COLO829 (cell line): ENCODE results near the gene KRT36.

Source experiments
- DNase-seq: peaks from one replicate; pipeline ENCODE4 v3.0.0; 2012; ENCODE audit warnings: low spot score

Gene KRT36

DNA sequence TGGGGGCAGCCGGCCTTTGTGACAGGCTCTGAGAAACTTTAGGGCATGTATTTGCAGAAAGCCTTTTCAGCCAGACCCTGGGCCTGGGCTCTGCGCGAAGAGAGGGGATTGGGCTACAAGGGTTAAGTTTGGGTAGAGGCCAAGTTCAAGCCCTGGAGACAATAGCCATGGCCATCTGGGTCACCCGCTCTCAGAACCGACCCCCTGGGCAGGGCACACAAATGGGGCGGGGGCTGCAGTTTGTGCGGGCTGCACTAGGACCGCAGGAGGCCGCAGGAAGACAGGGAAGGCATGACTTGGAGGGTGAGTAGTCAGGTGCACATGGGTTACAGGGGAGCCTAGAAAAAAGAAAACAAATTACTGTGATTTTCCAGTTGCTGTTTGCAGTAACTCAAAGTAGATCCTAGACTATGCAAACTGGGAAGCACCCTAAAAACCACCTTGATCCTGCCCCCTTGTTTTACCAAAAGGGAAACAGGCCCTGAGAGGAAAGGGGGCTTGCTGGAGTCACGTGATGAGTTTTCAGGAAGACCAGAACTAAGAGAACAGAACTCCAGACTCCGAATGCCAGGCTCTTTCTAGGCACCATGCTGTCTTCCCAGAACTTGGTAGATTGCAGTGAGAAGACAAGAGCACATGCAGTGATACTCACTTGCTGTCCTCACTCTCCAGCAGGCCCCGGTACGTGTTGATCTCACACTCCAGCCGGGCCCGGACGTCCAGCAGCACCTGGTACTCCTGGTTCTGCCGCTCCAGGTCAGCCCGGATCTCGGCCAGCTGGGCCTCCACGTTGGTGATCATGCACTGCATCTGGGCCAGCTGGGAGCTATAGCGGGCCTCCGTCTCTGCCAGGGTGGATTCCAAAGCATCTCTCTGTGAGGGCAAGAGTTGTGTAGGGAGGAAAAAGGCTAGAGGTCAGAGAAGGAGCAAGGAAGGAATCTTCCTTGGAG, 12.6 kb downstream of the KRT36 start:
- DNase-seq = no peak

DNA sequence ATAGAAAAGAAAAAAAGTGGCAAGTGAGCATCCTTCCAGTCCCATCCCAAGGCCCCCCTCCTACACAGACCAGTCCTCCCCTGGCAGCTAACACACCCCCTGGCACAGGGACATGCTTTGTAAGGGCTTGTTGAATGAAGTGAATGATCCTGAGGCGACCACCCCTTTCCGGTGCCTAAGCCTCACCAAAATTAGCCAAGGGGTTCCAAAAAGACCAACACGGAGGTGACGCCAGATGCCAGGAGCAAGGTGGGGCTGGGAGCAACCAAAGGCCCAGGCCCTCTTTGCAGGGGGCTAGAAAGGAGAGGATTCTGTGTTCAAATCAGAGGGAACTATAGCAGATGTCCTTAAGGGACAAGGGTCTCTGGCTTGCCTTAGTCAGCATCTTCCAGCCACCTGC, 14.3 kb downstream of the KRT36 start:
- DNase-seq = no peak

DNA sequence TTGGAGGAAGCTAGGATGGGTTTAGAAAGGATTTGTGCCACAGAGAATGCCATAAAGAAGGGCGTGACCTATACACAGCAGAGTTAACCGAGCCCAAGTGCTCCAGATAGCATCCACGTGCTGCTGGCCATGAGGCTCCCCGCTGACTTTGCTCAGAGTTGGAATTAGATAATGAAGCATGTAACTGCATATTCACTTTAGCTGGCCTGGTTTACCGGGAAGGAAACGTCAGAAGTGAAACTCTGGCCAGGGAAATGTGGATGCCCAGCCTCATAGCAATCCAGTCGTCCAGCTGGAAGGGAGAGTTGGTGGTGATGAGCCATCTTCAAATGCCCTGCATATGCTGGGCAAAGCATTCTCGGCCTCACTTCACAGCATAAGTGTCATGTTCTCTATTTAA, 14.8 kb downstream of the KRT36 start:
- no peak for DNase-seq

DNA sequence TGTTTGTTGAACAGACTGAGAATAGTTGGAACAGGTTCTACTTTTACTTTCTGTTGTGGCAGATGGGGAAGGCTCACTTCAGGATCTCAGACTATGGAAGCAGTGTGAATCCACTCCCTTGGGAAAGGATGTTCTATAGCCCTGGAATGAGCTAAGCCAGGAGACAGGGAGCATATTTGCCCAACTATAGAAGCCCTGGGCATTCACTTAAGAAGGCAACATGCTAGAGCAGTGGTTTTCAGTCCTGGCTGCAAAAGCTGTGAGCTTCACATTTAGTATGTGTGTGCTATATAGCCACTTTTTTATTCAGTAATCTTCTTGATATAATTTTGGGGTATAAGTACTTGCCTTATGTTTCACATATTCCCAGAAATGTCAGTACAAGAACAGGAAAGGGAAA, 21.4 kb downstream of the KRT36 start:
- no peak for DNase-seq

DNA sequence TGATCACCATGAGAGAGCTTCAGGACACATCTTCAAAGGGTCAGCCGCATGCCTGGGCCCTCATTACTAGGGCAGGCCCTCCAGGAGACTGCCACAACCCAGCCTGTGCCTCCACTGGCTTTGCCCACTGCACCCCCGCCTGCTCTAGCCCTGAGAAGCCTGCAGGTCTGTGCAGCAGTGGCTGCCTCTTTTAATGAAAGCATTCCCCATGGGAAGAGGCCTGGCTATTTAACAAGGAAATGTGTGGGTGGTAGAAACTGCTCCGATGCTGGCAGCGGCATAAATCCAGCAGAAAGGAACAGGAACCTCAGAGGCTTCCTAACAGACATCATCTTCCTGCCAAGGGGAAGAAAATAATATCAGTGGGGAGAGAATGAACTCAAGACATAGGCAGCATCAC, 22.1 kb downstream of the KRT36 start:
- DNase-seq = peak; percentile 78

DNA sequence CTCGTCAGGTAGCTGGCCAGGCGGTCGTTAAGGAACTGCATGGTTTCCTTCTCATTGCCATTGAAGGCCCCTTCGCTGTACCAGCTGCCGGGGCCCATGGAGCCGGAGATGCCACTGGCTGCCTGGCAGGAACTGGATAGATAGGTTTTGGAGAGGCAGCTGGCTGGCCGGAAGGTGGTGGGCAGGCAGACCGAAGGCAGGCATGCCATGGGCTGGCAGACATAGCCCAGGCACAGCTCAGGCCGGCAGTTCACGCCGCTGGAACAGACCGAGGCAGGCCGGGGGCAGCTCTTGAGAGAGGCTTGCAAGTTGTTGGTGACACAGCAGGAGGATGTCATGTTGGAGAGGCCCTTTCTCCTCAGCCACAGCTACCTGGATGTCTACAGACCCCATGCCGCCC, 22.7 kb downstream of the KRT36 start, which contains the start of gene KRT32:
KRT32 (minus strand) TSS at position 399 of the 400 bp plus-strand sequence; CDS start at position 338, 61 bp downstream.
- DNase-seq = no peak

DNA sequence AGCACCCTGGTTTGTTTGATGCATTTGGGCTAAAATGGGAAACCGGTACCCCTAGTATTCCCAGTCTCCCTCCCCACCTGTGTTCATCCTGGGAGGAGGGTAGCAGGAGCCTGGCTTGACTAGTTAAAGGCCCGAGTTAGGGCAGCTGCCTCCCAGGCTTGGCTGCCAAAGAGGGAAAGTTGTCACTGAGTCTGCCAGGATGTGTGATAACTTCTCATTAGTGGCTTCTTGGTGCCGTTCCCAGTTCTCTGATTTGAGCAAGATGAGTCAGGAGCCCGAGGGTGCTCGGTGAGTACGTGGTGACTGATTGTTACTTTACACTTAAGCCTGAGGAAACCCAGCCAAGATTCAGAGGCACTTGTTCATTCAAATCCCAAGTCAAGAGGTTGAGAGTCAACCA, 25.0 kb downstream of the KRT36 start:
- DNase-seq = peak; percentile 89

DNA sequence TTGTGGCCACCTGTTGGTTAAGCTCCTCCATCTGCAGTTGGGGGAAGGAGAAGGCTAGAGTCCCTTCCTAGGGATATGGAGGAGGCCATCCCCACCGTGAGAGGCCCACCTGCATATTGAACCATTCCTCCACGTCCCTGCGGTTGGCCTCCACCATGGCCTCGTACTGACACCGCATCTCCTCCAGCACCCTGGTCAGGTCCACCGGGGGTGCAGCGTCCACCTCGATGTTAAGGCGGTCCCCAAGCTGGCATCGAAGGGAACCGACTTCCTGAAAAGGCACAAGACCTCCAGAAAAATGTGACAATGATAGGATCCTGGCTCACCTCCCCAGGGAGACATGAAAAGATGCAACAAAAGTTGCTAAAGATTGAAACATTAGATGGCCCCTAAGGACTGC, 25.5 kb downstream of the KRT36 start:
- no peak for DNase-seq

DNA sequence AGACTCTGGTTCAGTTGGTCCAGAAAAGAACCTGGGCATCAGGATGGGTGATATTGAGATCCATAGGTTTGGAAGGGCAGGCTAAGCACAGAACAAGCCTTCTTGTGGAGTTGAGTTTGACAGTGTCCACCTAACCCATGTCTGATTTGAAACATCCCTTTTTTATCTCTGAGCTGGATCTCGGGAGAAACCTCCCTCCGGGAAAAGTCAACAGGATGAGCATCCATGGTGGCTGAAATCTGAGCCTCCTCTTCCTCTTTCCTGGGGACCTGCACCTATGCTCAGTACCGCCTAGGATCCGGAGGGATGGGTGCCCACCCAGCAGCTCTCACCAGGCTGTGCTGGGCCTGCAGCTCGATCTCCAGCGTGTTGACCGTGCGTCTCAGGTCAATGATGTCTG, 26.0 kb downstream of the KRT36 start:
- DNase-seq = no peak

DNA sequence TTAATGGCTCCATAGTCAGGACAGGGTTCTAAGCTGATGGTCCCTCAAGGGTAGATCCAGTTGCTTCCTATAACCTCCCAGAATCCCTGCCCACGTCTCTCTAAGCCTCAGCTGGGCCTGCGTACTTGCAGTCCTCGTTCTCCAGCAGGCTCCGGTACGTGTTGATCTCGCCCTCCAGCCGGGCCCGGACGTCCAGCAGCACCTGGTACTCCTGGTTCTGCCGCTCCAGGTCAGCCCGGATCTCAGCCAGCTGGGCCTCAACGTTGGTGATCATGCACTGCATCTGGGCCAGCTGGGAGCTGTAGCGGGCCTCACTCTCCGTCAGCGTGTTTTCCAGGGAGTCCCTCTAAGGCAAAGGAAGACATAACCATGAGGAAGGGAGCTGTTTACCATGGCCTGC, 27.0 kb downstream of the KRT36 start:
- DNase-seq = no peak

DNA sequence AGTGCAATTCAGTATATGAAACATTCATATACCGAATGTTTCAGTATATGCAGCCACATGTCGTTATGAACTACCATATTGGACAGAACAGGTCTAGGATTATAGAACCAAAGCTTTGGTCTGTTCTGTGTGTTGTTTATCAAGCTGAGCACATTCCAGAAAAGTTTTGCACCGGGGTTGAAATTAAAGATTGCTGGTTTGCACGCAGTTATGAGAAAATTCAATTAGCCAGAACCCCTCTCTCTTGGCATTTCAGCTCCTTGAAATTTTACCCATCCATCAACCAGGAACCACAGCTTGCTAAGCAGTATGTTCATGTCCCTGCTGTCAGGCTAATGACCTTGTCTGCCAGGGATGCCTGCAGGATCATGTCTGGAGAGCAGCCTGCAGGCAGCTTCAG, 32.0 kb downstream of the KRT36 start:
- no peak for DNase-seq

DNA sequence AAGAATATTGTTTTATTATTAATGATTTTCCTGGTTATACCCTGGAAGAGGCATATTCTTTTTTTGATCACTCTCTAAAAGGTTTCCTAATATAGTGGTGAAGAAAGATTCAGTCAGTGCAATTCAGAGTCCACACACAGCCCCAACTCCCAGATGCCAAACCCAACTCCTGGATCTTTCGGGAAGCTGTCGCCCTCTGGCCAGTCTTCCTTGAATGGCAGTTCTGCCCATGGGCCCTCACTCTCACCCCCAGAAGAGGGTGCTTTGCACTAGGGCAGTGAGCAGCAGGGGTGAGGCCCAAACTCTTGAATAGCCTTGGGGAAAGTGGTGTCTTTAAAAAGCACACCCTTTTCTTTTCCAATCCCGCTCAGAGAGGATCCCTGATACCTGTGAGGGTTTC, 33.5 kb downstream of the KRT36 start:
- no peak for DNase-seq

DNA sequence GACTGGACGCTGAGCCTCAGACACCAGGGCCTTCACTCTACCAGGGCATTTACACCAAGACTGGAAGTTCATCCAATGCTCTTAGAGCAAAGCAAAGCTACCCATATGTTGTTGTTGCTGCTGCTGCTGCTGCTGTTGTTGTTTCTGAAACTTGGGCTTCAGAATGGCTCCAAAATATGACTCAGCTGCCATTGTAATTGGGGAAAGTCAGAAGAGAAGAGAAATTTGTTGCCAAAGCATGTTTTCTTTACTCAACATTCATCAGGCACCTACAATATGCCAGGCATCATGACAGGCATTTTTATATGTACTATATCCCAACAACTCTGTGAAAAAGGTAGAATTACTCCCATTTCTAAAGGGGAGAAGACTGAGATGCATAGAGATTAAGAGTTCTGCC, 34.5 kb downstream of the KRT36 start:
- no peak for DNase-seq

DNA sequence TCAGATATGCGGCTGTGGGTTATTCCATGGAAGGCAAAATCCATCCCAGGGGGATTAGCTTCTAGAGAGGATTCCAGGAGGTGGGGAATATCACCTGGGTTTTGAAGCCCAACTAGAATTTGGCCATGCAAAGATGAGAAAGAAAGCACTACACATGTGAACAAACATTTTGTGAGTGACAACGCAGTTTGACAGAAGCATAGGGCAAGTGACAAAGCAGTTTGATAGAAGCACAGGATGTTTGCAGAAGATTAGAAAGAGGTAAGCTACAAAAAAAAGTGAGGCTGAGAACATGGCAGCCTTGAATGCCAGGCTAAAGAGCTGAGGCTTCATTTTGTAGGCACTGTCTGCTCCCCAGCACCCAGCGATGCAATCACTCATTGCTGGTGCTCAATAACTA, 36.6 kb downstream of the KRT36 start:
- DNase-seq = no peak

DNA sequence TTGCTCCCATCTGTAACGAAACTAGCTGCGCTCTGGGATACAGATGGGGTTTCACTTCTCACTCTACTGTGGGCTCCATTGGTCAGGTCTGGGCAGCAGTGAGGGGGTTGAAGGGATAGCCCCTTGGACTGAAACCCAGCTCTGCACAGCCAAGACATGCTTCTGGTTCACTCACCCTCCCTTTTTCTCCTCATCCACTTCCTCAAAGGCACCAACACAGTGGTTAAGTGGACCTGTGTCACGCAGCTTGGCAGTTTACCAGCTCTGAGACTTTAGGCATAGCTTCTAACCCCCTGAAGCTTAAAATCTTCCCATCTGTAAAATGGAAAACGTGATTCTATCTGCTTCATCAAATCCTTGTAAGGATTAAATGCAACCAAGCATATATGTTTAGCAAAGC, 37.4 kb downstream of the KRT36 start:
- no peak for DNase-seq

DNA sequence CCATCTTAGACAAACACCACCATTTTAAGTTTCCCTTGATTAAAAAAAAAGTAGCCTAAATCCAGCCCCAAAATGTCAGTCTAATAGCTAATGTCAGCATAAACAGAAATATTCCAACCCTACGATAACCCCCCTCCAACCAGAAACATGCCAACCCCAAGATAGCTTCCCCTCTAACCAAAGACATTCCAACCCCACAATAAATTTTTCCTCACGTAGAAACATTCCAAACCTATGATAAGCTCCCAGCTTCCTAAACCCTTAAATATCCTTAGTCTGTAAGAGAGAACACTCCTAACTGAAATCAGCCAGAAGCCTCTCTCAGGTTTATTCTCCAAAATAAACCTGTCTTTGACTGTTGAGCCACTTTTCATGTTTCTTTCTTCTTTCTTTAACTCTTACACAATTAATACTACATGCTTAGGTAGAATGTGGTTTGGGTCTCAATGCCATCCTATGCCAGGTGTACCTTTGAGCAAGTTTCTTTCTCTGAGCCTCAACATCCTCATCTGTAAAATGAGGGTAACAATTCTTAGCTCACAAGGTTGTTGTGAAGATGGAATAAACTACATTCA, 38.5 kb downstream of the KRT36 start:
- no peak for DNase-seq

DNA sequence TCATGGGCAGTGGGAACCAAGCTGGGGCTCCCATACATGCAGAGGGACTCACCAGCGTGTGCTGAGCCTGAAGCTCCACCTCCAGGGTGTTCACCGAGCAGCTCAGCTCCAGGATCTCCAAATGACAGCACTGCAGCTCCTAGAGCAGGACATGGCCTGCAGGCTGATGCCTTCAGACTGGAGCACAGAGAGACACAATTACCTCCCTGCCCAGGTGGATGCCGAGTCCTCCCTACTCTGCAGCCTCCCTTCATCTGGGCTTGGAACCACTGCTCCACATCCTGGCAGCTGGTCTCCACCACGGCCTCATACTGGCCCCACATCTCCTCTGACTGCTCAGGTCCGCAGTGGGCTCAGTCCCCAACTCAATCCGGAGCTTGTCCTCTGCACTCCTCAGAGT, 40.7 kb downstream of the KRT36 start:
- no peak for DNase-seq

DNA sequence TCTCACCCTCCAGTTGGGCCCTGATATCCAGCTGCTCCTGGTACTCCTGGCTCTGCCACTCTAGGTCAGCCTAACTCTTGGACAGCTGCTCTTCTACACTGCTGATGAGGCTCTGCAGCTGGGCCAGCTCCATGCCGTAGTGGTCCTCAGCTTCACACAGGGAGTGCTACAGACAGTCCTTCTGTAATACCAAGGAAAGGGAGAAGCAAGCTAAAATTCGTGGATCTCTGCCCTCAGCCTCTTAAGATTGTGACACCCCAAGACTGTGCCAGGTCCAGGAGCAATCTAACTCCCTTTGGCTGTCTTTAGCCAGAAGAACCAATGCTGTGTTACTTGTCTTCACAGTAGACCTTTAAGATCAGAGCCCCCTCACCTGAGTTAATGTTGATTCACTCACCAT, 41.2 kb downstream of the KRT36 start:
- DNase-seq = no peak

DNA sequence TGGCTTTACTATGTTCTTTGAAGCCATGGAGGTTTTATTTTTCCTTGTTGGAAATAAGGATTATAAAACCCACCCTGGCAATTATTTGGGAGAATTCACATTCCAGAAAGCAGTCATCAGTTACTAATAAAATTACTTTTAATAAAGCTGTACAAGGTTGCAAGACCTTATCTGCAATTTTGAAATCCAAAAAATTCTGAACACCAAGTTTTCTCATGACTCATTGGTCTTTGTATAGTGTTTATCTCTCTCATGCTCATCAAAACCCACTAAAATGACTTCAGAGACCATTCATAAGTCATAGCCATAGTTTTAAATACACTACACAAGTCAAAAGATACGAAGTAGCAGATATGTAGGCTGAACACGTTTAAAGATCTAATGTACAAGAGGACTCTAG, 42.9 kb downstream of the KRT36 start:
- DNase-seq = peak; percentile 54

DNA sequence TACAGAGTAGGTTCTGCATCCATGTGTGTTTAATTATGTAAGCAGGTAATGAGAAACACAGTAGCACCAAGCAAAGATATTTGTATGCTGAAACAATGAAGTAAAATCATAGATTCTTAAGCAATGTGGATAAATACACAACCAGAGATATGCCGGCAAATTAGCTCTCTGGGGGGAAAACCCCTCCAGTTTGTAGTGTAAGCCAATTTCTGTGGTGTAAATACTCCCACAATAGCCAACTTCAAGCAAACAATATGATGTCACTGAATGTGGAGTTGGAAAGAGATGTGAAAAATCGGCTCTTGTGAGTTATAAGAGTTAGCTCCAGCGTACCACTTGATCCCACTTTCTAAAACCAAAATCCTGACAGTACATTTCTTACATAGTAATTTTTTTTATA, 45.1 kb downstream of the KRT36 start:
- no peak for DNase-seq

DNA sequence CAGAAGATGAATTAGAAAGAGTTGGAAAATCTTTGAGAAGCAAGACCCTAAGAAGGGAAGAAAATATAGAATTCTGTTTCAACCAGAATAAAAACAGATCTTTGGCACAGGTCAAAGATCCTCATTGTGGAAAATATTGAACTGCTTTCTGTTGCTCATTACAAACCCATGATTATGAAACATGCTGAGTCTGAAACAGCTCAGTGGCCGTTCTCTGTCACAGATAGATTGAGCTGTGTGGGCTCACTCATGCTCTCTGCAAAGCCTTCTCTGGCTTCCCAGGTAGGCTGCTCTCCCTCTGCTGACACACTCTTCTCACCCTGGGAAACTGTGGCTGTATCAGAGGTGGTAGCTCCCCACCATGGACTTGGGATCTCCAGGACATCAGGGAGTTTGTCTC, 45.5 kb downstream of the KRT36 start:
- no peak for DNase-seq

DNA sequence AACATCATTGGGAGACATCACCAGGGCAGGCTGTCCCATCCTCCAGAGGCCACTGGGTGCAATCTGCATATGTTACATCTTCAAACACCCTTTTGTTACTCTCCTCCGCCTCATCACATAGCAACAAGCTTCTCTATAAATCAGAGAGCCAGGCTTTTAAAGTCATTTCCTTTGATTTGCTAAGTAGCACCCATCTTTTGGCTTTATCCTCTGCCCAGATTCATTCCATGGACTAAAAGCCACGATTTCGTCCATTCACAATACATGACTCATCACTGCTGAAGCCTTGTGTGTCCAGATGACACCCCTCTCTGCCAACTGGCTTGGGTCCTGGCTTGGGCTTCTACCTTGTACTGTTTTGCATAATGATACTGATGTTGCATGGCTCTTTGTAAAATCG, 47.0 kb downstream of the KRT36 start:
- peak; percentile 36 for DNase-seq

DNA sequence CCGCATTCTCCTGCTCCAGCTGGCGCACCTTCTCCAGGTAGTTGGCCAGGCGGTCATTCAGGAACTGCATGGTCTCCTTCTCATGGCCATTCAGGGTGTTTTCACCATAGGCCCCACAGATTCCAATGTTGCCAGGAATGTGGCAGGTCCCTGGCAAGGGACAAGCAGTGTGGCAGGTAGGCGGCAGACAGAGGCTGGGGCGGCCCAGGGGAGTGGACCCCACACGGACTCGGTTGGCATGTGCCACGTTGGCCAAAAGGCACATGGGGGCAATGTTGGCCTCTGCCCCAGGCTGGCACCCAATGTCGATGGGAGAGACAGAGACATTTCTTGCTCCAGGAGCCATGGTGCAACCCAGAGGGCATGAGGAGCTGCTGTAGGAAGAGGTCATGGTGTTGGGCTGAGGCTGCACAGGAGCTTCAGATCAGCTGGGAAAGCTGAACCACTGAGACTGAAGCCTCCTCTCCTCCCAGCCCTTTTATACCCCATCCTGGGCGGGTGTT, 49.1 kb downstream of the KRT36 start, which contains the start of gene KRT38:
KRT38 (minus strand) TSS at position 453 of the 503 bp plus-strand sequence; CDS start at position 391, 62 bp downstream.
- no peak for DNase-seq
